HepG2 (cell line): Measurements from ENCODE around the gene KIF17. TPM values are rescaled to one million over a fixed set of nuclear protein-coding genes. Genes with fewer than 3 reads are reported as not detected.

Experiments
- CBX1 ChIP-seq: IDR thresholded peaks from one replicate; pipeline ENCODE4 v1.6.1; 2016; ENCODE audit warnings: antibody characterized with exemption, low read depth
- CBX5 ChIP-seq: sonication (generic); formaldehyde crosslinking; IDR thresholded peaks from 2 replicates; pipeline ENCODE4 v1.4.0; 2020; ENCODE audit warnings: missing genetic modification reagents, borderline replicate concordance
- CC2D1A ChIP-seq: sonication (generic); formaldehyde crosslinking; IDR thresholded peaks from 2 replicates; pipeline ENCODE4 v1.8.1; 2023; ENCODE audit warnings: mild to moderate bottlenecking, missing genetic modification reagents
- EED ChIP-seq: sonication (generic); formaldehyde crosslinking; IDR thresholded peaks from 2 replicates; pipeline ENCODE4 v1.5.0; 2020; ENCODE audit warnings: mild to moderate bottlenecking, missing genetic modification reagents
- HOXD1 ChIP-seq: sonication (generic); formaldehyde crosslinking; IDR thresholded peaks from 2 replicates; pipeline ENCODE4 v1.5.0; 2020; ENCODE audit warnings: missing genetic modification reagents
- MED8 ChIP-seq: sonication (generic); formaldehyde crosslinking; IDR thresholded peaks from 2 replicates; pipeline ENCODE4 v1.8.1; 2023; ENCODE audit warnings: mild to moderate bottlenecking, missing genetic modification reagents; ENCODE audit not compliant: insufficient replicate concordance
- MXD3 ChIP-seq: IDR thresholded peaks from 2 replicates; pipeline ENCODE4 v1.6.1; 2016; ENCODE audit warnings: mild to moderate bottlenecking, missing biosample characterization, missing genetic modification reagents
- MZF1 ChIP-seq: sonication (generic); formaldehyde crosslinking; IDR thresholded peaks from 2 replicates; pipeline ENCODE4 v1.8.1; 2023; ENCODE audit warnings: mild to moderate bottlenecking, missing genetic modification reagents, borderline replicate concordance
- NFATC3 ChIP-seq: sonication (generic); formaldehyde crosslinking; IDR thresholded peaks from 2 replicates; pipeline ENCODE4 v1.5.1; 2020; ENCODE audit warnings: mild to moderate bottlenecking, missing genetic modification reagents
- NR2F1 ChIP-seq, 2 experiments: fragments of 450-650 bp in 1 of 2; formaldehyde crosslinking in 1 of 2; IDR thresholded peaks; 2 replicates each; pipeline versions ENCODE4 v1.5.0 to v1.6.1; 2016 to 2020; ENCODE audit warnings: mild to moderate bottlenecking in 1 of 2, missing compliant biosample characterization in 1 of 2, missing genetic modification reagents in 1 of 2, moderate library complexity in 1 of 2
- RXRA ChIP-seq: sonication (generic); formaldehyde crosslinking; IDR thresholded peaks from 2 replicates; pipeline ENCODE4 v1.5.1; 2020; ENCODE audit warnings: missing genetic modification reagents
- SMAD3 ChIP-seq: sonication (generic); formaldehyde crosslinking; IDR thresholded peaks from 2 replicates; pipeline ENCODE4 v1.4.0; 2020; ENCODE audit warnings: missing genetic modification reagents
- ZBTB25 ChIP-seq: IDR thresholded peaks from 2 replicates; pipeline ENCODE4 v1.6.1; 2018; ENCODE audit warnings: missing genetic modification reagents
- ZBTB7B ChIP-seq: sonication (generic); formaldehyde crosslinking; IDR thresholded peaks from 2 replicates; pipeline ENCODE4 v1.4.0; 2020; ENCODE audit warnings: missing genetic modification reagents
- ZNF326 ChIP-seq: sonication (generic); formaldehyde crosslinking; IDR thresholded peaks from 2 replicates; pipeline ENCODE4 v1.4.0; 2020; ENCODE audit warnings: missing genetic modification reagents, borderline replicate concordance
- ZNF350 ChIP-seq: sonication (generic); formaldehyde crosslinking; IDR thresholded peaks from 2 replicates; pipeline ENCODE4 v1.4.0; 2020; ENCODE audit warnings: mild to moderate bottlenecking, low read depth, missing genetic modification reagents, borderline replicate concordance
- ZNF691 ChIP-seq: sonication (generic); formaldehyde crosslinking; IDR thresholded peaks from 2 replicates; pipeline ENCODE4 v1.4.0; 2020; ENCODE audit warnings: missing genetic modification reagents, low read depth, mild to moderate bottlenecking, borderline replicate concordance
- polyA plus RNA-seq, 8 experiments: library from polyadenylated mRNA; depleted of rRNA in 3 of 8; stranded (reverse) in 7 of 8; unstranded in 1 of 8; fragments of >200 nt; fragmentation: Illumina TruSeq in 4 of 8; extraction: Trizol in 4 of 8; gene quantifications; 2 replicates each; pipeline versions ENCODE4 v1.2.1 to v1.2.3, GENCODE V29; 2011 to 2016; ENCODE audit warnings: low read depth in 4 of 8, missing spikeins in 1 of 8, mixed read lengths in 1 of 8; ENCODE audit not compliant: insufficient read depth in 1 of 8
- total RNA-seq, 5 experiments: library from RNA; depleted of rRNA; stranded (reverse); fragments of >200 nt; fragmentation: Illumina TruSeq; extraction: Trizol; gene quantifications; 2 replicates each; pipeline ENCODE4 v1.2.3, GENCODE V29; 2016; ENCODE audit warnings: low read depth in 1 of 5
- TF ChIP-seq, protein P1 (sequence below): IDR thresholded peaks from 2 replicates; pipeline ENCODE4 v1.6.1; 2016; ENCODE audit warnings: missing biosample characterization, missing genetic modification reagents, low read depth
- TF ChIP-seq, protein P2 (sequence below): fragments of 450-650 bp; IDR thresholded peaks from 2 replicates; pipeline ENCODE4 v1.6.1; 2017
- TF ChIP-seq, protein P3 (sequence below): sonication (generic); formaldehyde crosslinking; IDR thresholded peaks from 2 replicates; pipeline ENCODE4 v1.8.1; 2023; ENCODE audit warnings: missing genetic modification reagents, mild to moderate bottlenecking, borderline replicate concordance
- TF ChIP-seq, protein P4 (sequence below): sonication (generic); formaldehyde crosslinking; IDR thresholded peaks from 2 replicates; pipeline ENCODE4 v1.8.0; 2022; ENCODE audit warnings: mild to moderate bottlenecking, missing genetic modification reagents; ENCODE audit not compliant: insufficient replicate concordance

The KIF17 gene
- total and polyA plus RNA-seq, 2 of the 13 experiments (the other 11 are each of a cell fraction or from before 2014, with no cell fraction given): 0.24 to 0.44 TPM

DNA sequence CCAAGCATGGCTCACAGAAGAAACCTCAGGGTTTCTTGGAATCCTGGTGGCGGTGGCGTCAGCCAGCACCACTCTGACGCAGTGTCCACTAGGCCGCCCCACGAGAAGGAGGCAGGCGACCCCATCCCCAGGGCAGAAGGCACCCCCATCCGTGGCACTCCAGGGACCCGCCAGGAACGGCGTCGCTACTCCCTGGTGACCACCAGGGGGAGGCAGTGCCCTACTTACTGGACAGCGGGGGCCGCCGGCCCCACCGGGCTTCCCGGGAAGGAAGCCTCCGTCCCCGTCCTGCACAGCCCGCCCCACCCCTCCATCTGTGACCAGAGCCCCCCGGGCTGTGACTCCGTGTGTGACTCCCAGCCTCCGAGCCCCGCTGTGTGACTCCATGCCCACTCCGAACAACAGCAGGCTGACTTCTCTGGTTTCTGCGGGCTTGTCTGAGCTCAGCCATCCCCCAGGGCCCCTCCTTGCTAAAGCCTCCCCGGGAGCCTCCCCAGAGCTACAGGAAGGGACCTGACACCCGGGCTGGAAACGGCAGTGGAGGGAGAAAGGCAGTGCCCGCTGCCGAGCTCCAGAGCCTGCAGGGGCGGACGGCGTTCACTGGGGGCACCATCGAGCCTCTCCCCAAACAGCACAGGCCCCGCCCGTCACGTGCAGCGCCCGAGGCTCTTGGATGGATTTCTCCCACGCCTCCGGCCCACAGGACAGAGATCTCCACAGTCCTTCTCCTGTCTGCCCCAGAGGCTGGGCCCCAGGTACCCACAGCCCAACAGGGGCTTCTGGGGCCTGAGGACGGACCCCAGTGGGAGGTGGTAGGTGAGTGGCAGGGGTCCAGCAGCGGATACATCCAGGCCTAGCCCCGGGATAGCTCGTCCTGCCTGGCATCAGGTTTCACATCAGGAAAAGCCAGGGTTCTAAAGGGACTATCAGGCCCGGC, 21.1 kb downstream of the KIF17 start (continued):
- TF ChIP-seq, protein P1, sequence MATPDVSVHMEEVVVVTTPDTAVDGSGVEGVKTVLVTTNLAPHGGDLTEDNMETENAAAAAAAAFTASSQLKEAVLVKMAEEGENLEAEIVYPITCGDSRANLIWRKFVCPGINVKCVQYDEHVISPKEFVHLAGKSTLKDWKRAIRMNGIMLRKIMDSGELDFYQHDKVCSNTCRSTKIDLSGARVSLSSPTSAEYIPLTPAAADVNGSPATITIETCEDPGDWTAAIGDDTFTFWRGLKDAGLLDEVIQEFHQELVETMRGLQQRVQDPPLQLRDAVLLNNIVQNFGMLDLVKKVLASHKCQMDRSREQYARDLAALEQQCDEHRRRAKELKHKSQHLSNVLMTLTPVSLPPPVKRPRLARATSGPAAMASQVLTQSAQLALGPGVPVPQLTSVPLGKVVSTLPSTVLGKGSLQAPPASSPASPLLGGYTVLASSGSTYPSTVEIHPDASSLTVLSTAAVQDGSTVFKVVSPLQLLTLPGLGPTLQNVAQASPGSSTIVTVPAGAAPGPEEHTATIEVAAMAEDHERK (CRISPR knock-in tag): no peak
- no peak for TF ChIP-seq ZNF326 (CRISPR knock-in tag)
- 0 out of 2 replicates have a peak, but pooled peaks have one; percentile 18 for TF ChIP-seq RXRA
- 0 out of 2 replicates have a peak, but pooled peaks have one; percentile 48 for TF ChIP-seq ZNF691 (CRISPR knock-in tag)
- TF ChIP-seq MZF1 (CRISPR knock-in tag): no peak
- no peak for TF ChIP-seq SMAD3 (CRISPR knock-in tag)
- TF ChIP-seq NFATC3 (CRISPR knock-in tag): 0 out of 2 replicates have a peak, but pooled peaks have one; percentile 57
- peak; percentile 15; the same call in 1 of the 2 replicates for TF ChIP-seq ZBTB25
- TF ChIP-seq, protein P2, sequence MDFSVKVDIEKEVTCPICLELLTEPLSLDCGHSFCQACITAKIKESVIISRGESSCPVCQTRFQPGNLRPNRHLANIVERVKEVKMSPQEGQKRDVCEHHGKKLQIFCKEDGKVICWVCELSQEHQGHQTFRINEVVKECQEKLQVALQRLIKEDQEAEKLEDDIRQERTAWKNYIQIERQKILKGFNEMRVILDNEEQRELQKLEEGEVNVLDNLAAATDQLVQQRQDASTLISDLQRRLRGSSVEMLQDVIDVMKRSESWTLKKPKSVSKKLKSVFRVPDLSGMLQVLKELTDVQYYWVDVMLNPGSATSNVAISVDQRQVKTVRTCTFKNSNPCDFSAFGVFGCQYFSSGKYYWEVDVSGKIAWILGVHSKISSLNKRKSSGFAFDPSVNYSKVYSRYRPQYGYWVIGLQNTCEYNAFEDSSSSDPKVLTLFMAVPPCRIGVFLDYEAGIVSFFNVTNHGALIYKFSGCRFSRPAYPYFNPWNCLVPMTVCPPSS: no peak
- TF ChIP-seq, protein P3, sequence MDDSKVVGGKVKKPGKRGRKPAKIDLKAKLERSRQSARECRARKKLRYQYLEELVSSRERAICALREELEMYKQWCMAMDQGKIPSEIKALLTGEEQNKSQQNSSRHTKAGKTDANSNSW (CRISPR knock-in tag): no peak
- TF ChIP-seq CC2D1A (CRISPR knock-in tag): no peak
- TF ChIP-seq CBX1: no peak
- TF ChIP-seq HOXD1: 0 out of 2 replicates have a peak, but pooled peaks have one; percentile 19
- TF ChIP-seq MXD3: 0 out of 2 replicates have a peak, but pooled peaks have one; percentile 47
- TF ChIP-seq NR2F1 (CRISPR knock-in tag; IDR thresholded peaks at IDR 0.05): no peak
- peak; percentile 69; the same call in 1 of the 2 replicates for TF ChIP-seq ZBTB7B (CRISPR knock-in tag)
- TF ChIP-seq EED (CRISPR knock-in tag): peak; percentile 79; the same call in 1 of the 2 replicates
- peak; percentile 18; the same call in 1 of the 2 replicates for TF ChIP-seq CBX5
- TF ChIP-seq, protein P4, sequence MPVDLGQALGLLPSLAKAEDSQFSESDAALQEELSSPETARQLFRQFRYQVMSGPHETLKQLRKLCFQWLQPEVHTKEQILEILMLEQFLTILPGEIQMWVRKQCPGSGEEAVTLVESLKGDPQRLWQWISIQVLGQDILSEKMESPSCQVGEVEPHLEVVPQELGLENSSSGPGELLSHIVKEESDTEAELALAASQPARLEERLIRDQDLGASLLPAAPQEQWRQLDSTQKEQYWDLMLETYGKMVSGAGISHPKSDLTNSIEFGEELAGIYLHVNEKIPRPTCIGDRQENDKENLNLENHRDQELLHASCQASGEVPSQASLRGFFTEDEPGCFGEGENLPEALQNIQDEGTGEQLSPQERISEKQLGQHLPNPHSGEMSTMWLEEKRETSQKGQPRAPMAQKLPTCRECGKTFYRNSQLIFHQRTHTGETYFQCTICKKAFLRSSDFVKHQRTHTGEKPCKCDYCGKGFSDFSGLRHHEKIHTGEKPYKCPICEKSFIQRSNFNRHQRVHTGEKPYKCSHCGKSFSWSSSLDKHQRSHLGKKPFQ (CRISPR knock-in tag): no peak
- no peak for TF ChIP-seq MED8 (CRISPR knock-in tag)
- TF ChIP-seq ZNF350 (CRISPR knock-in tag): peak; percentile 53
